ENCODE data around the gene ZCCHC14.
"Not testable (repeated sequence)": the region's sequence is repeated elsewhere in the genome, so short reads cannot be mapped to it uniquely, and the experiment has no call there.

Gene ZCCHC14

DNA sequence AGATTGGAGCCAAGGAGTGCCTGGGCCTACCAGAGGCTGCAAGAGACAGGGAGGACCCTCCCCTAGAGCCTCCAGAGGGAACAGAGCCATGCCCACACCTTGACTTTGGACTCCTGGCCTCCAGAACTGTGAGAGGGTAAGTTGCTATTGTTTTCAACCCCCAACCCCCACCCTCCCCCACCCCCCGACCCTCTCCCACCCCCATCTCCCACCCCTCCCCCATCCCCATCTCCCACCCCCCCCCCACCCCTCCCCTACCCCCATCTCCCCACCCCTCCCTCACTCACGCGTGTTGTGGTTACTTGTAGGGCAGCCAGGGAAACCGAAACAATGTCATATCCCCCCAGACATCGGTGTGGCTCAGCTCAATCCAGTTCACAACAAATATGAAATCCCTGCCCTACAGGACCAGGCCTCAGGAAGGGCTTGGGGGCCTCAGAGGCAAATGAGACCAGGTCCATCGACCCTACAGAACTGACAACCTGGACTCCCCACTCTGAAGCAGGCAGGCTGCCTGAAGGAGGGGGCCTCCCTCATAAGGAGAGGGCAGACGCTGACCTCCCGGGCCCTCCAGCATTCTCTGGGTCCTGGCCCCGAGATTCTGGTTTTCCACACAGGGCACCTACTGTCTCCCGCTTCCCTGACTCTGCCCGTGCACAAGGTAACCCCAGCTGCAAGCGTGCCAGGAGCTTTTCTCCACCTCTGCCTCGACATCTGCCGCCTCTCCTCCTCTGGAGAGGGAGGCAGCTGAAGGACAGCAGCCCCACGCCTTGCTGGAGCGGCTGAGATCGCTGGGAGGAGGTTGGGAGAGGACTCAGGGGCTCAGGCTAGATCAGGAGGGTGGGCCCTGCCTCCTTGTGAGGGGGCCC is 3.0 kb upstream of the ZCCHC14 start:
- DNase-seq = no peak

DNA sequence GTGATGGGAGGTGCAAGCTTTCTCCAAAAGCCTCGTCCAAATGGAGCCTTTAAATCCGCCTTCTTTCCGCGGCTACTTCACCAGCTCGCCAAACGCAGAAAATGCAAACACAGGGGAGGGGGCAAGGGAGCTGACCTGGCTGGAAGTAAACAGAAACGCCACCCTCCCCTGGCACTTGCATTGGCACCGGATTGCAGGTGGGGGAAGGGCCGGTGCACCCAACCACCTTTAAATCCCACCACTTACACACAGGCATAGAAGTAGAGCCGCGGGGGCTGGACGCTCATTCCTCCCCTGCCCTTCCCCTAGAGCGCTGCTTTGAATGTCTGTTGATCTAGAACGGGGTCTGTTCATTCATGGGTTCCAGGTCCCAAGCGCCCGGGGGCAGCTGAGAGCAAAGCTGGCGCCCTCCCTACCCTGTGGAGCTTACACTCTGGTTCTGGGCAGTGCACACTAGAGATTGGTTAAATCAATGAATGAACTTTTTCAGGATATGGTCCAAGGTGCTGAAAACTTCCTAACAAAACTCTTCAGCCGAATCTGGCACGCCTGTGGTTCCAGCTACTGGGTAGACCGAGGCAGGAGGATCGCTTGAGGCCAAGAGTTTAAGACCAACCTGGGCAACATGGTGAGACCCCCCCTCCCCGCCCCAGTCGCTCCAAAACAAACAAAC is 920 bp upstream of the ZCCHC14 start:
- peak in 2 of 3 experiments; percentile 29 to 59 for DNase-seq

DNA sequence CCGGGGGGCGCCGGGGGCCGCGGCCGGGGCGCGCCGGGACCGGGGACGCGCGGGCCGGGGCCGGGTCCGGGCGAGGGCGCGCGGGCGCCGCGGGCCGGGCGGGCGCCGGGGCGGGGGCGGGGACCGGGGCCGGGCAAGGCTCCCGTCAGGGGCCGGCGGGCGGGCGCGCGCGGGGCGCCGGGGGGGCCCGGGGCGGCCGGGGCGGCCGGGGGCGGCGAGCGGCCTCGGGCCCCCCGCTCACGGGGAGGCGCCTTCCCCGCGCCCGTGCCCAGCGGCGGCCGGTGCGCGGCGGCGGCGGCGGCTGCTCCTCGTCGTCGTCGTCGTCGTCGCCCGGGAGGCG is 563 bp downstream of the ZCCHC14 start:
- DNase-seq = no peak

DNA sequence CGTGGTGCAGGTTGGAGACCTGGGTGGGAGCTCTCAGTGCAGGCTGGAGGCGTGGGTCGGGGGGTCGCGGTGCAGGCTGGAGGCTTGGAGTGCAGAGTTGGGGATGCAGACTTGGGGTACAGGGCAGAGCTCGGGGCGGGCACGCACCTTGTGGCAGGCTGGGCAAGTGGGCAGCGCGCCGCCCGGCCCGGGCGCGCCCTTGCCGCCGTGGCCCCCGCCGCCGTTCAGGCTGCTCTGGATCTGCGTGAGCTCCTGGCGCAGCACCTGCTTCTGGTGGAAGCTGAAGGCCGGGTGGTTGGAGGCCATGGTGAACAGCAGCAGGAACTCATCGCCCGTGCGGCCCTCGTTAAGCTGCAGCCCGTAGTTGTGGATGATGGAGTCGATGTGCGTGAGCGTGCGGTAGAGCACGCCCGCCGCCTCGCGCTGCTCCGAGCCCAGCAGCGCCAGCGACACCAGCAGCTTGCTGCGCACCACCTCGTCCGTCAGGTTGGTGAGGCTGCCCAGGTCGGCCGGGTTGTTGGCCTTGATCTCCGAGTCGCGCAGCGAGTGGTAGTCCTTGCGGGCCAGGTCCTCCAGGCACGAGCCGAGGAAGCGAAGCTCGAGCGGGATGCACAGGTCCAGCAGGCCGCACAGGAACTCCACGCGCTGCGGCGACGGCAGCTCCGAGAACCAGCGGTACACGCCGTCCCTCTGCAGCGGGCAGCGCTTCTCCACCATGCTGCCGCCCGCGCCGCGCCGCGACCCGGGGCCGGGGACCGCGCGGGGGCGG is 1.1 kb downstream of the ZCCHC14 start:
- DNase-seq = peak in 2 of 3 experiments; percentile 57

DNA sequence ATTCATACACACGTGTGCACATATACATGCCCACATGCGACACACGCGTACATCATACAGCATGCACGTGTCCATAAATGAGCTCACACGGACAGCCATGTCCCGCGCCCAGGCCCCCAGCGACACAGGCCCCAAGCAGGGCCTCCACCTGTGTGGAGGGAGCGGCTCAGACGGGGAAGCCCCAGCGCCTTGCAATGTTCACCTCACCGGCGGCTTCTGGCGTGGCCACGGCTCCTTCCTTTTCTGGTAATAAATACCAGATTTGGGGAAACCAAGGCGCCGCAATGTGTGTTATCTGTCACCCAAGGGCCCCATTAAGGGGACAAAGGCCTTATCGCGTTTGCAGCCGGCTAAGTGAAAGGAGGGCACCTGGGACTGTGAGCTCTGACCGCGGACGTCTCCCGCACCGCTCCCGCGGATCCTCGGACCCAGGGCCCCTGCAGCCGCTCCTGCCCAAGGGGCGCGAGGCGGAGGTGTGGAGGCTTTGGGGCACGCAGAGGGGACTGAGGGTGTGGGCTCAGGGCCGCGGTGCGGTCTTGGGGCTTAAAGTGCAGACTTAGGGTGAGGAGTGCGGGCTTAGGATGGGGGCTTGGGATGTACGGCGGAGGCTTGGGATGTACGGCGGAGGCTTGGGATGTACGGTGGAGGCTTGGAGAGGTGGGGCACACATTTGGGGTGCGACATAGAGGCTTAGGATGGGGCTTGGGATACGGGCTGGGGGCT is 1.9 kb downstream of the ZCCHC14 start:
- peak in 2 of 3 experiments; percentile 15 to 26 for DNase-seq

DNA sequence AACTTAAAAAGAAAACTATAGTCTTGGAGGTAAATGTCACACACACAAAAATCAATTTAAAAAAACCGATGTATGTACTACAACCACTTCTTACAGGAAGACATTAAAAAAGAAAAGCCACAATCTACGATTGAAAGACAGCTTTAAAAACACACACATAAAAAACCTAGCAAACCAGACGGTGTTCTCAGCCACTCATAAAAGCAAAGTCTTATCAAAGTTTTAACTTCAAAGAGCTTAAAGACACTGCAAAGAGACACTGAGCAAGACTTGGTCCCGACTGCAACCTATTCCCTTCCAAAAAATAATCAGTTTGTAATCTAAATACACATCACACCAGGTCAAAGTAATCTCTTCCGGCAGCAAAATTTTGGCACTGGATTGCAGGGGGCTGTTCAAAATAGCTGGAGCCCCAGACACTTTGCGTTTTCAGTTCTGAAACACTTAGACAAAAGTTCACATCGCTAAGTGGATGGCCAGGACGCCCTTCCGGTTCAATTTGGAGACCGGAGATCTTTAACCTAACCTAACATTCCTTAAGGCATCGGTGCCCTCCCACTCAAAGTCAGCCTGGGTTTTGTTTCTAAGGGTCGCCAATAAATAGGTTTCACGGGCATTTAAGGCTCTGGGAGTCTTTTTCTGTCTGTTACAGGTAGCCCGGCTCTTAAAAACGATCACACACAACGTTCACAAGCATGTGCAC is 2.6 kb downstream of the ZCCHC14 start:
- DNase-seq = peak in 1 of 3 experiments; percentile 24

DNA sequence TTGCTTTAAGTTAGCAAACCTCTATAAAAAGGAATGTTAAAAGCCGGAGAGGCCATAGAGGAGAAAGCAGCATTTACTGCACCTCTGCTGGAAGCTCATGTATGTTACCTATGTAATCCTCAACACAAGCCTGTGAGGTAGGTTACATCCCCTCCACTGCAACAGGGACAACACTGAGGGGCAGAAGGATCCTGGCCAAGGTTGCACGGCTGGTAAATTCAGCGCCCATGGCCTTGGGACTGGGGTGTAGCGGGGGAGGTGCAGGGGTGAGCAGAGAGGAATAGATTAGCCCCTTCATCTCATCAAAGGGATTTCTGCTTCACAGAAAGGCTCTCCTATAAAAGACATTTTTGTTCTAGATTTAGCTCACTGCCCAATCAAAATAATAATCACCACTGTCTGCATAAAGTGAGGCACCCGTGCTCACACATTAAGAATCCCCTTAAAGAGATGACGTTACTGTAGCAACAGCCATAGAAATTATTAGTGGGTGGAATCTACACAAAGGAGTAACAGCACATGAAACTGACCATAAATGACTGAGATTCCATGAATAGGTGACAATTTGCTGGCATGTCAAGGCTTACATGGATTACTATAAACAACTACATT is 3.3 kb downstream of the ZCCHC14 start:
- DNase-seq = peak in 1 of 3 experiments; percentile 17

DNA sequence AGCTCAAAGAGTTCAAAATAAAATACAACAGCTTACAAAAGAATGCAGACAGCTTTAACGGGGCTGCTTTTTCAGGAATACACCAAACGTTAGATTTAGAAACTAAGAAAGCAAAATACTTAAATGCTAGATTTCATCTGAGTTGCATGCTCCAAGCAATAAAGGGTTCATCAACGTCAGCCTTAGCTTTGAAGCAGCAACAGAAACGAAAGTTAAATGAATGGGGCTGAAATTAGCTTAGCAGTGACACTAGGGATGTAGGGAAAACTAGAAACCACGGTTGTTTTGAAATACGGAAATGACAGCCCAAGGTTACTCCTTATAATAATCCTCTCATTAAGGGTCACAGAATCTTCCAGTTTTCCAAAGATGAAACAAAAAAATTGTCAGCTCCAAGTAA is 3.9 kb downstream of the ZCCHC14 start:
- DNase-seq = not testable (repeated sequence)

DNA sequence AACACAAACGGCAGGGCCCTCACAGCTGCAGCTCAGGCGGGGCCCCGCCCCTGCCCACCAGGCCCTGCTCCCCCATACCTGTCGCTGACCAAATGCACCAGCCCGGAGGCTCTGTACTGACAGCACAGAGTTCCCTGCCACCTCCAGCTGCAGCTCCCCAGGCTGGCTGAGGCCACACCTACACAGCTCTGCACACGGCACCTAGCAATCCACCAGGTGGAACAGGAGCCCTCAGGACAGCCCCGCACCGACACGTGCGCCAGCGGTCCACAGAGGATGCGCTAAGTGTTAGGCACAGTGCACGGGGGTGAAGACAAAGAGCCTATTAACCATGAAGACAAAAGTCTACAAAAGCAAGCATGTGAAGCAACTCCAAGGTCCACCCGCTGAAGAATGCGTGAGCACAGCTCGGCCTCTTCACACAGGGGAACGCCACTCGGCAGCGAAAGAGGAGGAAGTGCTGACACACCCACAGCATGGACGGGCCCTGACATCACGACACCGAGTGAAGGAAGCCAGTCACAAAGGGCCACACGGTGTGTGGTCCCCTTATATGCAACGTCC is 5.4 kb downstream of the ZCCHC14 start:
- peak; percentile 72 to 81 (median 75) for DNase-seq

DNA sequence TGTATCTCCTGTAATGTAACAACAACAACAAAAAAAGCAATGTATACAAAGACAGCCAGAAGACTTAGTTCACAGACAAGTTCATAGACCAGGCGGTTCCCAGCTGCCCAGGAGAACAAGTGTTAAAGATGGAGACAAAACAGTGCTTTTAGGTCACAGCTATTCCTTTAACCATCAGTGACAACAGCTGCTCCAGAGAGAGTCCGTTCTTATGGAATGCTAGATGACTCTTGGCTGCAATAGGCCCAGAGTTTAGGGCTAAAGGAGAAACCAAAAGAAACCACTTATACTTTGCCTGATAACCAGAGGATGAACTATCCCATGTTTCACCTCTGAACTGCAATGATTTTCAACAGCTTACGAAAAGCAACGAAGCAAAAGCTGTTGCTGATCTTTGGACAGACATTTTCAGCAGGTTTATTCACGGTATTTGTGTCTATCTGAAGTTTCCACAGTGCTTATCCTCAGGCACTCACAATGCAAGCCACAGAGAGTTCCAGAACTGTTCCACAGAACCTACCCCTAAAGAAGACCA is 6.0 kb downstream of the ZCCHC14 start:
- no peak for DNase-seq

DNA sequence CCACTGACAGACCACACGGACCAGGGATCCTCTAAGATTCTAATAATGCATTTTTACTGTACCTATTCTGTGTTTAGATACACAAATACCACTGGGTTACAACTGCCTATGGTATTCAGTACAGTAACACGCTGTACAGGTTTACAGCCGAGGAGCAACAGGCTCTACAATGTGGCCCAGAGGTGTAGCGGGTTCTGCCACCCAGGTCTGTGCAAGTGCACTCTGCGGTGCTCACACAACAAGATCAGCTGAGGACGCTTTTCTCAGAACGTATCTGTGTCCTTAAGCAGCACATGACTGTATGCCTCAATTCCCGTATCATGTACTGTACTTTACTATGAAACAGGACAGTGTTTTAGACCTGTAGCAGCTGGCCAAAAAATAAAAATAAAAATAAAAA is 6.5 kb downstream of the ZCCHC14 start:
- DNase-seq = no peak

DNA sequence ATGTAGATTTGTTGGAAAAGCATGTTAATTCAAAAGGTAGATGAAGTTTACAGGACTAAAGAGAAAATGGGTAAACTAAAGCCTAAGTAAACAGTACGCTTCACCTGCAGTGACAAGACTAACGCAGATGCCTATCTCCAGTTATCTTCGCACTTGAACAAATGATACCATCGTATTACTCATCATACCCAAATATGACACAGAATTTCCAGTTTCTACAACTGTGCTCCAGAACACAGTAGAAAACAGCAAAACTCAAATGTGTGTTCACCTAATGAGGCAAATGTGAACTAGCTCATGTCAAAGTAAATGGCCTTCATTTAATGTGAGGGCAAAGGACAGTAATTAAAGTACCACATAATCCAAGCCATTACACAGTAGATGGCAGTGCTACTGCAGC is 7.0 kb downstream of the ZCCHC14 start:
- not testable (repeated sequence) for DNase-seq

DNA sequence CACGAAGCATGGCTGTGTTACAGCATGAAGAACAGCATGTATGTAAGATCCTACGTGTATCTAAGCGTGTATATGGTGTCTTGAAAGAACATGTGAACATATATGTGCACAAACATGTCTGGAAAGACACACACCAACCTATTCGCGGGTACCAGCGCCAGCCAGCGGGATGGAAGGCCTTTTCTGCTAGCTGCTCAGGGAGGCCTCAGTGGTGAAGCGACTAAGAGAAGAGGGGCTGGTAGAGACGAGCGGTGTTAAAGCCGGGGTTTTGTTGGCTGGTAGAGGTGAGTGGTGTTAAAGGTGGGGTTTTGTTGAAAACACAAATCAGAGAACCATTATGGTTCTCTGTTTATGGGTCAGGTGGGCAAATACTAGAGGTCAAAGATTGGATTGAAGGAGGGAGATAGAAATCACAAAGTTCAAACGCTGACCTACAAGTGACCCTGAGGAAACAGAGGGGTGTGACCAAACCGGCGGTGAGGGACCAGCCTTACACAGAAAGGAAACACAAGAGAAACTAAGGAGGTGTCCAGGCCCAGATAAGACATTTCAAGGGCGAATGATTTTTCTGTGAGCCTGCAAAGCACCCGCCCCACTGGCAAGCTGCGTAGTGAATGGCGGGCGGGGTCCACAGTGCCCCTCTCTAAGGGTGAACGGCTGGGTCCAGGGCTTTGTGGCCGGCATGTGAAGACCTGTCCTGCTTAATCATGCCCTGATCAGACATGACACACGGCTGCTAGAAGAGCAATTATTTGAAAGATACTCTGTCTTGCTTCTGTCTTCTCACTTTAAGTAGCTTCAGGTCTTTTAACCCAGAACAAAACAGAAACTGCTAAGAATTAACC is 8.1 kb downstream of the ZCCHC14 start:
- DNase-seq = no peak

DNA sequence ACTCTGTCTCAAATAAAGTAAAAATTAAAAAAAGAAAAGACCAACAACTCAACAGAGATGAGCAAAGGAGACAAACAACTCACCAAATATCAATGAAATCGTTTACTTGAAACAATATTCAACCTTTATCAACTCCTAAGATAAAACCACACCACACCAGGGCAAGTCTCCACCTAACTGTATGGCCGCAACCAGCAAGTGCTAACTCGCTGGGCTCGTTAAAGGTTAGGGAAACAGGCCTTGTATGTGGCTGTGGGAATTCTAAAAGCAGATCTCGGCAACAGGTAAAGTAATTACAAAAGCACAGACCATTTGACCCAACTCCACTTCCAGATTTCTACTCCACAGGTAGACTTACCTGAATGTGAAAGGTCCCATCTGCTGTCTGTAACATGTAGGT is 9.3 kb downstream of the ZCCHC14 start:
- DNase-seq = no peak

DNA sequence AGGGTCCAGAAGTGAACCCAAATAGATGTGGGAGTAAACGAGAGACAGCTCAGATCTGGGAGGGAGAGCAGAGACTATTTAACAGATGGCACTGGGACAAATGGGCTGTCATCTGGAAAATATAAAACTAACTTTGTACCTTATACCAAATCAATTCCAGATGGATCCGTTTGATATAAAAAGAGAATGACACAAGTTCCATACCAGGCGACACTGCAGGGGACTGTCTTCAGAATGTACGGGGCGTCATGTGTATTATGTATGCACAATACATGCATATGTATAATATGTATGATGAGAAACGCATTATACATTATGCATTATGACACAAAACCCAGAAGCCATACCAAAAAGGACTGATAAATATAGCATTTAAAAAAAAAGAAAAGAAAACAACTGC is 10.2 kb downstream of the ZCCHC14 start:
- DNase-seq = not testable (repeated sequence)

DNA sequence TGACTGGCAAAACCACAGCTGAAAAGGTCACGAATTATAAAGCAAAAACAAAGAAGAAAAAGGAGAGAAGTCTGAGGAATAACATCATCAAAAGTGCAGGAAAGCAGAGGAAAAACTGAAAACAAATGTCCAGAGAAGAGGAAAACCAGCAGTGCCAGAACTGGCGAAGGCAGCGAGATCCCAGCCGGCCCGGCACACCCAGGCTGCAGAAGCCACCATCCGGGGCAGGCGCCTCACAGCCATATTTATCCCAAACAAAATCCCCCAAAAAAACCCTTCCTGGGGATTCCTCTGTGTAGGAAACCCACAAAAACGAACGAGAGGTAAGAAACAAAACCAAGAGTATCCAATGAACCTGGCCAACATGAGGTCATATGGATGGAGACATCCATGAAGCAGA is 10.6 kb downstream of the ZCCHC14 start:
- DNase-seq = no peak

DNA sequence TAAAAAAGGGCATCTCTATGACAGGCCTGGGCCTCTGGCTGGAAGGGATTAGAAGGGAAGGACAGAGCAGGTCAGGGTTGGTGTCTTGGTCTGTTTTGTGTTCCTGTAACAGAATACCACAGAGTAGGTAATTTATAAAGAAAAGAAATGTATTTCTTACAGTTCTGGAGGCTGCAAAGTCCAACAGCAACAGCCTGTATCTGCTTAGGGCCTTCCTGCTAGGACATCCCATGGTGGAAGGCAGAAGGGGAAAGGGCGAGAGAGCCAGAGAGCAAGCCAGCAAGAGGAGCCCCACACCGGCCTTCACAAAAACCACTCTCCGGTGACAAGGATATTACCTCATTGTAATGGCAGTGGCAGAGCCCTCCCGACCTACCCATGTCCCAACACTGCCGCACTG is 11.1 kb downstream of the ZCCHC14 start:
- DNase-seq = not testable (repeated sequence)

DNA sequence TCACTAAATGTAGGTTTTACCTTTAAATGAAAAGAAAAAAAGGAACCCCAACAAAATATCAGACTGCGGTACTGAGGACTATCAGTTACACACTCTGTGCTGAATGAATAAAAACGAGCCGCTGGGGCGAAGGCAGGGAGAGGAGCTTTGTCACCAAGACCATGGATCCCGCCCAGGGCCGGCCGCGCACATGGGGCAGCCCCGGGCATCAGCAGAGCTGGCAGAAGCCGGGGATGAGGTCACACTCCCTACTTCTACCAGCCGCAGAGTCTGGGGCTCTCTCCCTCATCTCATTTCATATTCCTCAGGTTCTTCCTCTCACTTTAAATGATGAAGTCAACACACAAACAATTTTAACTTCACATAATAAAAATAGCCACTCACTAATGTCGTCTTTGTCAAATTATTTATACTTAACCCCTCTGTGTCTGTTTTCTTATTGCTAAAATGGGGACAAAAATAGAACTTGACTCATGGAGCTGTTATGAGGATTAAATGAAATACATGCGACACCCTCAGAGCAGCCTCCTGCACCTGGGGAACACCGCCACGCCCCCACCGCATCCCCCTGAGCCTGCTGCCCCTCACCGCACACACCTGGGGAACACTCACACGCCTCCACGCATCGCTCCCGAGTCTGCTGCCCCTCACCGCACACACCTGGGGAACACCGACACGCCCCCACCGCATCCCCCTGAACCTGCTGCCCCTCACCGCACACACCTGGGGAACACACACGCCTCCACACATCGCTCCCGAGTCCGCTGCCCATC is 15.4 kb downstream of the ZCCHC14 start:
- DNase-seq = not testable (repeated sequence)

DNA sequence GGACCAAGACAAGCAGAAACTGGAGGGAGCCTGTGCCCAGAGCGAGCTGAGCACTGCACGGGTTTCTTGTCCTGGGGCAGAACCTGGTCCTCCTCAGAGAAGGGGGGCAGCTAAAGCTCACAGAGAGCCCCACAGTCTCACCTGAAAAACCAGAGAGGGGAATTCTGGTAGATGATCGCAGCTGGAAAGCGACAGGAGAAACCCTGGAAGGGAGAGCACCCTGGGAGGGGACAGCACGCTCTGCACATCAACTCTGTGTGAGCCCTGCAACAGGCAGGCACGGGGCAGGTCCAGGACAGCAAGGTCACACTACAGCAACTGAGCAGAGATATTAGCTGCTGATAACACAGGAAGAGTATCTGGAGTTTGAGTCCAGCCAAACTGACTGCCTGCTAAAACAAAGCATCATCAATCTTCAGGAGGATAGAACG is 18.2 kb downstream of the ZCCHC14 start:
- DNase-seq = no peak
